ENCODE data around the gene MYO9B.
"Not testable (repeated sequence)": the region's sequence is repeated elsewhere in the genome, so short reads cannot be mapped to it uniquely, and the experiment has no call there.

The MYO9B gene

GRCh38 chr19:17149393-17150135 is 74.0 kb downstream of the MYO9B start:
- no peak for DNase-seq

- no peak for DNase-seq
Observed at GRCh38 chr19:17153996-17154395, 78.4 kb downstream of the MYO9B start.

GRCh38 chr19:17155251-17155650 is 79.7 kb downstream of the MYO9B start:
- no peak for DNase-seq

- DNase-seq = no peak
Observed at GRCh38 chr19:17156296-17156946, 80.8 kb downstream of the MYO9B start.

GRCh38 chr19:17156947-17157302 is 81.3 kb downstream of the MYO9B start:
- no peak for DNase-seq

- no peak for DNase-seq
Observed at GRCh38 chr19:17158584-17158983, 83.0 kb downstream of the MYO9B start.

- DNase-seq = no peak
Observed at GRCh38 chr19:17159466-17160393, 84.2 kb downstream of the MYO9B start.

- DNase-seq = no peak
Observed at GRCh38 chr19:17160908-17161307, 85.3 kb downstream of the MYO9B start.

GRCh38 chr19:17162131-17162530 is 86.6 kb downstream of the MYO9B start:
- DNase-seq = not testable (repeated sequence)

- no peak for DNase-seq
Observed at GRCh38 chr19:17162580-17162979, 87.0 kb downstream of the MYO9B start.

- no peak for DNase-seq
Observed at GRCh38 chr19:17163652-17164051, 88.1 kb downstream of the MYO9B start.

- no peak for DNase-seq
Observed at GRCh38 chr19:17164639-17165038, 89.1 kb downstream of the MYO9B start.

GRCh38 chr19:17165715-17166114 is 90.1 kb downstream of the MYO9B start:
- DNase-seq = no peak

GRCh38 chr19:17170538-17171297 is 95.1 kb downstream of the MYO9B start:
- no peak for DNase-seq

GRCh38 chr19:17171874-17172273 is 96.3 kb downstream of the MYO9B start:
- no peak for DNase-seq

GRCh38 chr19:17172624-17173345 is 97.2 kb downstream of the MYO9B start:
- DNase-seq = no peak

- DNase-seq = no peak
Observed at GRCh38 chr19:17178291-17178690, 102.7 kb downstream of the MYO9B start.

- DNase-seq = no peak
Observed at GRCh38 chr19:17180997-17181702, 105.6 kb downstream of the MYO9B start.

- no peak for DNase-seq
Observed at GRCh38 chr19:17183271-17183761, 107.7 kb downstream of the MYO9B start.

GRCh38 chr19:17183858-17184321 is 108.3 kb downstream of the MYO9B start:
- no peak for DNase-seq

- DNase-seq = no peak
Observed at GRCh38 chr19:17184371-17184841, 108.8 kb downstream of the MYO9B start.

All from NCI-H774 (cell line).